Neuron (in vitro differentiated cells): ENCODE data around the gene ZNF394.

Experiments
- H2AFZ ChIP-seq: one replicate; pipeline ENCODE4 v1.6.1; 2013; ENCODE audit warnings: low read depth, mild to moderate bottlenecking, inconsistent platforms, low read length, moderate library complexity
- H3K27me3 ChIP-seq: one replicate; pipeline ENCODE4 v1.6.1; 2013; ENCODE audit warnings: low read length; ENCODE audit not compliant: insufficient read depth
- H3K36me3 ChIP-seq: one replicate; pipeline ENCODE4 v1.6.1; 2013; ENCODE audit warnings: low read length; ENCODE audit not compliant: insufficient read depth
- H3K4me1 ChIP-seq: one replicate; pipeline ENCODE4 v1.6.1; 2013; ENCODE audit warnings: low read length; ENCODE audit not compliant: insufficient read depth
- H3K4me3 ChIP-seq: 2 replicates; pipeline ENCODE4 v1.5.1; 2013; ENCODE audit warnings: mild to moderate bottlenecking, low read length, moderate library complexity
- H3K9me3 ChIP-seq: one replicate; pipeline ENCODE4 v1.6.1; 2013; ENCODE audit warnings: low read length

Gene ZNF394

DNA sequence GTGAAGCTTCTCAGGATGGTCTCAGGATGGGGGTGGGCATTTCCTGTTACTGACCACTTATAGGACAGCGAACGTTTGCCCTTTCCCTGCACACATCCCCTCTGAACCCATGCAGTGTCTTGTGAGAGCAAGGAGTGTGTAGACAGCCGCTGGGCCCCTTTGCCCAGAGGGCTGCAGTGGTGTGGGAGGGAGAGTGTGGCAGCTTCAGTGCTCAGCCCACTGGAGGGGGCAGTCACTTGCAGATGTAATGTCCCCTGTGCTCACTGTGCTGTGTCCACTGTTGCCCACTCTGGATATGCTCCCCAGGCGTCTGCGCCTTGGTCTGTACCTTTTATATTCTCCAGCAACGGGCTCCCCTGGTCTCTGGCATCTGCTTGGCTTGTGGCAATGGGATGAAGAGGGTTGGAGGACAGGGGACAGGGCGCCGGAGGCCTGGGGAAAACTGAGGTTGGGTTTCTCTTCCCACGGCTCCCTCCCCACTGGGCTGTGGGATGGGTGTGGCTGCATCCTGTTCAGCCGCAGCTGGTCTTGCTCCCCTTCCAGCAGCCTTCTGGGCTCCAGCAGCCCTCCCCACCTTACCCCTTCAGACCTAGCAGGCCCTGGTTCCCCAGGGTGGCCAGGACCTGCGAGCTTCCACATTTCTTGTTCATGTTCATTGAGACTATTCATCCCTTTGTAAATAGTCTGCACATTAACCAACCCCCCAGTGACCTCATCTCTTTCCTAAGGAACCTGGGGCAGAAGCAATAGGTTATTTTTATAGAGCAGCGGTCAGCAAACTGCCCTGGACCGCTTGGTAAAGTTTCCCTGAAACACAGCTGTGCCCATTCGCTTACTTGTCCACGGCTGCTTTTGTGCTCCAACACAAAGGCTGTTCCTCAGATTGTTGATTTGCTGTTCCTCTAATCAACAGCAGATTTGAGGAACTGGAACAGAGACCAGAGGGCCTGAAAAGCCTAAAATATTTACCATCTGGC, 21.3 kb downstream of the ZNF394 start:
- Histone ChIP-seq H3K36me3 (peaks cover 46% of the 10 kb centered on the region), H3K27me3 (no peaks in the 10 kb centered on the region), H3K4me1 (peaks cover 2% of the 10 kb centered on the region), H3K9me3 (no peaks in the 10 kb centered on the region), H2AFZ (no peak overlapping the region), H3K4me3 (no peak overlapping the region)

DNA sequence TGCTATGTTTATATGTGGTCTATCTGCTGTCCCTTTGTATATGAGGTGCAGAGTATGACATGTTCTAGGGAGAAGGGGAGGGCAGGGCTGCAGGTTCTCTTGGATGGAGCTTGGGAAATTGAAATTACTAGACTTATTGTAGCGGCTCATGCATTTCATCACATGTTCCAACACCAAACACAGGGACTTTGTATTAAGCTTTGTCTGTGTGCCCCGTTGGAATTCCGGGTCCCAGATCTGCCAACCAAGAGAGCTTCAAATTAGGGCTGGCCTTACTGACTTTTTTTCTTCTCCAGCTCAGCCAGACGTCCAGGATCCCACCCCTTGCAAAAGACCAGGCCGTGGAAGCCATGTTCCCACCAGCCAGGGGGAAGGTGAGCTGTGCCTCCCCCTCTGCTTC, 24.0 kb downstream of the ZNF394 start:
- no peaks in the 10 kb centered on the region for H3K9me3 ChIP-seq
- peaks cover 3% of the 10 kb centered on the region for H3K4me1 ChIP-seq
- H3K4me3 ChIP-seq, result no peak overlapping the region
- no peak overlapping the region for H2AFZ ChIP-seq
- H3K27me3 ChIP-seq, result no peaks in the 10 kb centered on the region
- peaks cover 39% of the 10 kb centered on the region for H3K36me3 ChIP-seq

GRCh38 chr7:99473315-99473596, 26.8 kb downstream of the ZNF394 start:
- Histone ChIP-seq H3K36me3 (peaks cover 16% of the 10 kb centered on the region), H3K9me3 (no peaks in the 10 kb centered on the region), H3K4me3 (peak overlapping the region; percentile 86), H3K4me1 (peaks cover 3% of the 10 kb centered on the region), H3K27me3 (no peaks in the 10 kb centered on the region), H2AFZ (peak overlapping the region; percentile 56)

DNA sequence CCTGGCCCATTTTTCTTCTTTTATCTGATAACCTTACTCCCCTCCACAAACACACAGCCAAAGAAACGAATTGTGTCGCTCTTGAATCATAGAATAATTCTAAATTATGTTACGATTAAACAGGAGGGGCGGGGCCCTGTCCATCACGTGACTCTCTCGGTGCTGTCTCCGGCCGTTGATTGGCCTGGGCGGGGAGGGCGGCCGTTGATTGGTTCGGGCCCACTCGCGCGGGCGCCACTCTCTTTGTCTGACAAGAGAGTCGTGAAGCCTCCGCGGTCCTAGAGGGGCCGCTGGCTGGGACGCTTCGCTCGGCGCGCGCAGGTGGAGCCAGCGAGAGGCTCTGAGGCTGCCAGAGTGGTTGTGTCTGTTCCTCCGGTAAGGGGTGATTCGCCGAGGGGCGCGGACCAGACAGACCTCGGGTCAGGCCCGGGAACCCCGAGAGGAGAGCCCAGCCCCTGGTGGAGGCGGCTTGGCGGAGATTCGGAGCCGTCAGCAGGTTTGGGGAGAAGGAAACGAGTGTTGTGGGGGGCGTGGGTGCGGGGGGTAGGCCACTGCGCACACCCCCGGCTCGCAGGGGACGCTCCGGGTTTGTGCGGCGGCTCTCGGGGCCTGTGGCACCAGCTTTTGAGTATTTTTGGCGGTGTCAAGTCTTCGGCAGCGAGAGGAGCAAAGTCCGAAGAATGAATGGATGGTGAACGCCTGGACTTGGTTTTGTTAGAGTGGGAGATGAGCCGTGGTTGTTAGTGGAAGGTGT, 27.3 kb downstream of the ZNF394 start, which contains the start of gene ZNF789:
TSS of gene ZNF789 (plus strand) at position 330 of the 754 bp plus-strand sequence. CDS start 3,567 bp downstream, outside the sequence.
- Histone ChIP-seq H3K4me1 (peaks cover 3% of the 10 kb centered on the region), H2AFZ (peak within 1 kb of the TSS; percentile 93), H3K36me3 (peaks cover 11% of the 10 kb centered on the region), H3K27me3 (no peaks in the 10 kb centered on the region), H3K4me3 (peak within 1 kb of the TSS; percentile 86), H3K9me3 (no peaks in the 10 kb centered on the region)

- H2AFZ ChIP-seq, result no peak overlapping the region
- H3K36me3 ChIP-seq, result peaks cover 3% of the 10 kb centered on the region
- no peaks in the 10 kb centered on the region for H3K9me3 ChIP-seq
- no peaks in the 10 kb centered on the region for H3K27me3 ChIP-seq
- no peak overlapping the region for H3K4me3 ChIP-seq
- peaks cover 8% of the 10 kb centered on the region for H3K4me1 ChIP-seq
Observed at GRCh38 chr7:99469381-99470065, 30.6 kb downstream of the ZNF394 start.

- H3K36me3 ChIP-seq, result peaks cover 7% of the 10 kb centered on the region
- H2AFZ ChIP-seq, result no peak overlapping the region
- H3K27me3 ChIP-seq, result no peaks in the 10 kb centered on the region
- peaks cover 5% of the 10 kb centered on the region for H3K4me1 ChIP-seq
- H3K9me3 ChIP-seq, result peaks cover 2% of the 10 kb centered on the region
- H3K4me3 ChIP-seq, result no peak overlapping the region
Observed at GRCh38 chr7:99468336-99468918, 31.7 kb downstream of the ZNF394 start.

DNA sequence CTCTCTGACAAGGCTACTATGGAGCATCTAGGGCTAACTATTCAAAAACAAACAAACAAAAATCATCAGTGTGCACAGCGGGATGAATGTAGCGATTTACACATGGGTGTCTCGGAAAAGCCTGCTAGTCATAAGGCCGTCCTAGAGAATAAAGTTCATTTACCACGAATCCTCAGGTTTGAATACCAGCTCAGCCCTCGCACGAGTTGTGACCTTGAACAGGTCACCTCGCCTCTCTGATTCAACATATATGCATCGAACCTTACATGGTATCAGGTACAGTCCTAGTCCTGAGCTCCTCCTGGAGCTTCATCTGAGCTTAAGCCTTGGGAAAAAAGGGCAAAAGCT, 34.7 kb downstream of the ZNF394 start:
- Histone ChIP-seq H3K4me3 (peak overlapping the region; percentile 69), H3K4me1 (peaks cover 5% of the 10 kb centered on the region), H3K36me3 (peaks cover 15% of the 10 kb centered on the region), H3K9me3 (peaks cover 2% of the 10 kb centered on the region), H2AFZ (peak overlapping the region; percentile 83), H3K27me3 (no peaks in the 10 kb centered on the region)

GRCh38 chr7:99461221-99461620, 38.9 kb downstream of the ZNF394 start:
- Histone ChIP-seq H3K36me3 (peaks cover 56% of the 10 kb centered on the region), H2AFZ (no peak overlapping the region), H3K27me3 (no peaks in the 10 kb centered on the region), H3K4me3 (no peak overlapping the region), H3K4me1 (peaks cover 5% of the 10 kb centered on the region), H3K9me3 (peaks cover 2% of the 10 kb centered on the region)

DNA sequence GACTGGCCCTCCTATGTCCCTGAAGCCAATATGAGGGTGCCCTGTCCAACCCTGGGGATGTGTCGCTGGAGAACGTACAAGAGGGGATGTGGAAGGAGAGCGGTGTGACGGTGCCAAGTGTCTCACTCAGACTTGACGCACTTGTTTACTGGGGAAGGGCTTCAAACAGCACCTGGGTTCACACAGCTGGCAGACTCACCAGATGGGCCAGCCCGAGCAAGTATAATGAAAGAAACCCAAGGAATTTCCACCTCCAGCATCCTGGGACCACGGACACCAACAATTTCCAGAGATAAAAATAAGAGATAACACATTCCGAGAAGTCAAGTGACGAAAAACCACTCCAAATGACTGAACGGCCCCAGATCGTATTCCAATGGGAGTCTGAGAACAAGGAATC, 39.4 kb downstream of the ZNF394 start:
- no peaks in the 10 kb centered on the region for H3K27me3 ChIP-seq
- no peak overlapping the region for H3K4me3 ChIP-seq
- peaks cover 2% of the 10 kb centered on the region for H3K9me3 ChIP-seq
- H2AFZ ChIP-seq, result no peak overlapping the region
- peaks cover 5% of the 10 kb centered on the region for H3K4me1 ChIP-seq
- peaks cover 62% of the 10 kb centered on the region for H3K36me3 ChIP-seq

- no peak overlapping the region for H3K4me3 ChIP-seq
- peaks cover 76% of the 10 kb centered on the region for H3K36me3 ChIP-seq
- no peak overlapping the region for H2AFZ ChIP-seq
- no peaks in the 10 kb centered on the region for H3K27me3 ChIP-seq
- H3K9me3 ChIP-seq, result peaks cover 2% of the 10 kb centered on the region
- H3K4me1 ChIP-seq, result no peaks in the 10 kb centered on the region
Observed at GRCh38 chr7:99459087-99459486, 41.0 kb downstream of the ZNF394 start.

DNA sequence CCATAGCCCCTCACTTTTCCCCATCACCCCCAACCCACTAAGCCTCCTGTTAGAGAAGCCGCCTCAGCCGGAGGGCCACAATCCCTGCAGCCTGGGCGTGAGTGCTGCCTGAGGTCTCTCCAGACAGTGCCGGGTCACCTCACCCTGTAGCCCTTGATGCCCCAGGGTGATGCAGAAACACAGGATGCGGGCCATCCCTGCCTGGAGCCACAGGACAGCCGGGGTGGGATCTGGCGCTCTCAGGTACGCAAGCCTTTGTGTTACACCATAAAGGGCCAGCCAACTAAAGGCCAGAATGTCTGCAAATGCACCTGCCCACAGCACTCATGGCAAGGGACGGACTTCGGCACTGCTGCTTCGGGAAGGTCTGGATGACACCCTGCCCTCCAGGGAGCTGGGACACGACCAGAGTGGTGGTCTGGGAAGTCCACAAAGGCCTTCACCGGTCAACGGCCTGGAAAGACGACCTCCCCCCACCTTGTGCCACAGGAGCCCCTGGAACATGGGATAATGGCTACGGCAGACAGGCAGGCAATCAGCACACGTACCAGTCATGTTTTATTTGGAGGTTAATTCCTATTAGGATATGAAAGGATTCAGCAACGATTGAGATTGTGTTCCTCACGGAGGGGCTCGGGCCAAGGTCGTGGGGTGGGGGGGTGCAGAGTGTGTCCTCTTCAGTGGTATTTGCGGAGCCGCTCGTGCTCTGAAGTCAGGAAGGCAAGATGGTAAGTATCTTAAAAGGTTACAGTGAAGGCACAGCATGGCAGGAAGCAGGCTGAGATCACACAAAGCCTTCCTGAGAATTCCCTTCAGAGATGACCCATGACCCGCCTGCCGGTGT, 42.2 kb downstream of the ZNF394 start:
- Histone ChIP-seq H3K36me3 (peaks cover 79% of the 10 kb centered on the region), H3K9me3 (no peaks in the 10 kb centered on the region), H3K4me1 (no peaks in the 10 kb centered on the region)

GRCh38 chr7:99457050-99457649, 42.9 kb downstream of the ZNF394 start:
- peaks cover 83% of the 10 kb centered on the region for H3K36me3 ChIP-seq
- no peak overlapping the region for H3K4me3 ChIP-seq
- no peaks in the 10 kb centered on the region for H3K27me3 ChIP-seq
- H3K4me1 ChIP-seq, result no peaks in the 10 kb centered on the region
- H3K9me3 ChIP-seq, result no peaks in the 10 kb centered on the region
- H2AFZ ChIP-seq, result no peak overlapping the region

More for the DNA sequence above, 42.2 kb downstream of the ZNF394 start:
- H3K4me3 ChIP-seq, result no peak overlapping the region
- H3K27me3 ChIP-seq, result no peaks in the 10 kb centered on the region
- H2AFZ ChIP-seq, result no peak overlapping the region
